Suprapubic skin (tissue), 4 donors: ENCODE results near the gene CACNA2D4. TPM values are rescaled to one million over a fixed set of nuclear protein-coding genes. Genes with fewer than 3 reads are reported as not detected.

ENCODE experiments used
- DNase-seq, 2 donors: peaks; one replicate each; pipeline ENCODE4 v3.0.0-alpha.2; 2019; ENCODE audit warnings: low spot score in 2 of 2
- H3K27ac ChIP-seq: fragments of 200-600 bp; sonication (generic); one replicate; pipeline ENCODE4 v1.5.1; 2019
- H3K27me3 ChIP-seq: fragments of 200-600 bp; sonication (generic); one replicate; pipeline ENCODE4 v1.5.1; 2019
- H3K36me3 ChIP-seq: fragments of 200-600 bp; sonication (generic); one replicate; pipeline ENCODE4 v1.5.1; 2019
- H3K4me1 ChIP-seq: fragments of 200-600 bp; sonication (generic); one replicate; pipeline ENCODE4 v1.5.1; 2019
- H3K4me3 ChIP-seq: fragments of 200-600 bp; sonication (generic); one replicate; pipeline ENCODE4 v1.5.1; 2019; ENCODE audit warnings: mild to moderate bottlenecking
- H3K9me3 ChIP-seq: fragments of 200-600 bp; sonication (generic); one replicate; pipeline ENCODE4 v1.5.1; 2019
- CTCF ChIP-seq, 2 donors: fragments of 200-600 bp in 1 of 2; fragments of 450-650 bp in 1 of 2; sonication (generic) in 1 of 2; IDR thresholded peaks; one replicate each; pipeline ENCODE4 v1.5.1; 2016 to 2019; ENCODE audit warnings: antibody characterized with exemption in 2 of 2, mild to moderate bottlenecking in 1 of 2, moderate library complexity in 1 of 2
- EP300 ChIP-seq: sonication (generic); formaldehyde crosslinking; IDR thresholded peaks from one replicate; pipeline ENCODE4 v1.6.1; 2017; ENCODE audit warnings: antibody characterized with exemption
- POLR2A ChIP-seq, 2 donors: fragments of 450-650 bp; IDR thresholded peaks; one replicate each; pipeline ENCODE4 v1.6.1; 2017; ENCODE audit warnings: antibody characterized with exemption in 2 of 2, mild to moderate bottlenecking in 2 of 2, moderate library complexity in 2 of 2
- POLR2AphosphoS5 ChIP-seq, 3 donors: sonication (generic); formaldehyde crosslinking; IDR thresholded peaks; one replicate each; pipeline ENCODE4 v1.6.1; 2017; ENCODE audit warnings: antibody characterized with exemption in 3 of 3
- WGBS: methylation state at CpG from one replicate; pipeline ENCODE4 v1.1.5; 2018; 5-methylcytosine and 5-hydroxymethylcytosine counted together
- total RNA-seq, 4 donors: library from RNA; depleted of rRNA; stranded (reverse); fragments of >200 nt; gene quantifications; one replicate each; pipeline ENCODE4 v1.1.0, GENCODE V29; 2016

CACNA2D4 gene
- total RNA-seq, 4 donors from 2014 or later = 0.56 to 1.5 (median 0.97) TPM

- no peaks in the 10 kb centered on the region for H3K9me3 ChIP-seq
- H3K4me3 ChIP-seq = no peak overlapping the region
- H3K27me3 ChIP-seq = peaks cover 48% of the 10 kb centered on the region
- WGBS = 62% methylated on average over 24 of the region's 24 CpGs
- H3K36me3 ChIP-seq = no peaks in the 10 kb centered on the region
- H3K4me1 ChIP-seq = no peaks in the 10 kb centered on the region
- no peak overlapping the region for H3K27ac ChIP-seq
- peak in 1 of 2 donors; percentile 3 for DNase-seq
- TF ChIP-seq EP300 (no peak), CTCF (IDR thresholded peaks at IDR 0.05) (no peak), POLR2A (IDR thresholded peaks at IDR 0.05) (no peak), POLR2AphosphoS5 (IDR thresholded peaks at IDR 0.05) (no peak)
Observed at GRCh38 chr12:1839956-1840951, 78.2 kb downstream of the CACNA2D4 start.

GRCh38 chr12:1839464-1839863 is 79.0 kb downstream of the CACNA2D4 start:
- TF ChIP-seq POLR2A (IDR thresholded peaks at IDR 0.05) (no peak), CTCF (IDR thresholded peaks at IDR 0.05) (no peak), EP300 (no peak), POLR2AphosphoS5 (IDR thresholded peaks at IDR 0.05) (no peak)
- H3K27me3 ChIP-seq = peaks cover 44% of the 10 kb centered on the region
- no peaks in the 10 kb centered on the region for H3K36me3 ChIP-seq
- H3K4me3 ChIP-seq = no peak overlapping the region
- H3K27ac ChIP-seq = no peak overlapping the region
- DNase-seq = peak in 1 of 2 donors; percentile 34
- no peaks in the 10 kb centered on the region for H3K9me3 ChIP-seq
- H3K4me1 ChIP-seq = no peaks in the 10 kb centered on the region
- 83% methylated on average over 5 of the region's 10 CpGs for WGBS

- H3K27me3 ChIP-seq = peaks cover 46% of the 10 kb centered on the region
- no peaks in the 10 kb centered on the region for H3K4me1 ChIP-seq
- WGBS = 86% methylated on average over 14 of the region's 15 CpGs
- DNase-seq = peak in 1 of 2 donors; percentile 38
- no peak overlapping the region for H3K27ac ChIP-seq
- no peak for TF ChIP-seq EP300
- TF ChIP-seq POLR2AphosphoS5 (IDR thresholded peaks at IDR 0.05) = no peak
- no peak for TF ChIP-seq CTCF (IDR thresholded peaks at IDR 0.05)
- no peak for TF ChIP-seq POLR2A (IDR thresholded peaks at IDR 0.05)
- H3K9me3 ChIP-seq = no peaks in the 10 kb centered on the region
- no peak overlapping the region for H3K4me3 ChIP-seq
- H3K36me3 ChIP-seq = no peaks in the 10 kb centered on the region
Observed at GRCh38 chr12:1838994-1839365, 79.5 kb downstream of the CACNA2D4 start.

DNA sequence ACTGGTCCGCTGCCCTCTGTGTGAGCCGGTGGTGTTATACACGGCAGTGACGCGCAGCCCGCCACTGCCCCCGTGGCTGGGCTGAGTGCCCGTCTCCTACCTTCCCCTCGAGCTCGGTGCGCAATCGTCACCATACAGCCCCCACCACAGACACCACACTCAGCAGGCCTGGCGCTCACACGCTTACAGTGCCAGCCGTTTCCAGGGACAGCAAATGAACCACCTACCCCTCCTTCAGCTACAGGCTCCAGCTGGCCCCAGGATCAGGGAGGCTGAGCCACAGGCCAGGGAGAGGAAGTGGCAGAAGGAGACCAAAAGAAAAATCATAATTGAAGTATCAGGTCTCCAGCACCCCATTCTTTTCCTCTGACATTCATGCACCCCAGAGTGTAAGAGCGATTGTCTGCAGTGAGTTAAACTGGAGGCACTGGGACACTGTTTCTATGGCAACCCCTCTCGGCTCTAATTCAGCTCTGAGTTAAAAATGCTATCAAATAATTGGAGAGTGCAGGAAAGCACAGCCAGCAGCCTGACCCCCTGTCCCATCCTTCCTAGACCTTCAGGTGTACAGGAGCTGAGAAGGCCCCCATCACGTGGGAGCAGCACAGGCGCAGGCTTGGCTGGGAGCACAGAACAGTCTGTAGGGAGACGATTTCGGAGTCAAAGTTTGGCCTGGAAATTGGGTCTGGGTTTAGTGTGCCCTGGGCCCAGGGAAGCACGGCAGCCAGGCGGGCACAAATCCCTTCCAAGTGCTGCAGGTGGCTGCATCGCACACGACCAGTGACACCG is 80.1 kb downstream of the CACNA2D4 start:
- no peak for DNase-seq
- Histone ChIP-seq H3K4me3 (no peak overlapping the region), H3K9me3 (no peaks in the 10 kb centered on the region), H3K27me3 (peaks cover 48% of the 10 kb centered on the region), H3K27ac (no peak overlapping the region), H3K4me1 (no peaks in the 10 kb centered on the region), H3K36me3 (no peaks in the 10 kb centered on the region)
- 91% methylated on average over 23 of the region's 26 CpGs for WGBS
- TF ChIP-seq EP300 = no peak
- TF ChIP-seq CTCF (IDR thresholded peaks at IDR 0.05) = no peak
- no peak for TF ChIP-seq POLR2AphosphoS5 (IDR thresholded peaks at IDR 0.05)
- TF ChIP-seq POLR2A (IDR thresholded peaks at IDR 0.05) = no peak
